ENCODE results near the gene CYB5R3.

The CYB5R3 gene

DNA sequence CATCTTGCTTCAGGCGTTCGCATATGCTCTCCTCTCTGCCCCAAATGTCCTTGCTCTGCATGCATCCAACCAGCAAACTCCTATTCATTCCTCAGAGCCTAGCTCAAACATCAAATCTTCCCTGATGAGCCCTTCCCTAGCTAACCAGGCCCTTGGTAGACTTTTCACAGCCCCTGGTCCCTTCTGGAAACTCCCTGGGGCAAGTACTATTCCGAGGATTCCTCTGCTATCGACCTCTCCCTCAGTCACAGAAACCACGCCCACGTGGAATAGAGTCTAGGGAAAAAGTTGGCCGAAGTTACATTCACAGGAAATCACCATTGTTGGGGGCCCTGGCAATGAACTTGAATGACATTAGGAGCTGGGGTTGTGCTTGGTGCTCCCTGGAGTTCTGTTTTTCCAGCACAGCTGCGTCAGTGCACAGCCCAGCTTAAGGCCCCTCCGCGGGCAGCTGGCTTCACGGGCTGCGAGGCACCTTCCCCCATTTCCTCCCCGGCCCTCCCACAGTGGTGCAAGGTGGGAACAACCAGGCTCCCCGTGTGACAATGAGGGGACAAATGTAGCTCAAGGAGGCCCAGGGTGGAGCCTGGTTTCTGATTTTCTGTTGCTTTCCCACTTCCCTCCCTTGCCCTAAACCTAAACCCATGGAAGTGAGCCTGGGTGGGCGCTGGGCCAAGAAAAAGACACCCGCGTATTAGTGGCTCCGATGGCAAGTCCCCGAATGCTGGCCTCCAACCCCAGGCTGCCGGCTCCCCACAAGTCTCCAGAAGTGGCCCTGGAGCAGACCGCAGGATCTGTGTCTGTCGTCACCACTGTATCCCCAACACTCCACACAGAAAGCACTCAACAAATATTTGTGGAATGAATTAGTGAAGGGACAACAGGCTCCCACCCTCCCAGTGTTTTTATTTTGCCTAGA is 4.5 kb downstream of the CYB5R3 start:
- TF ChIP-seq CTCF (IDR thresholded peaks at IDR 0.05; ENCODE audit: low read depth, low read length, missing control alignments): no peak
- H3K4me3 ChIP-seq (ENCODE audit: low read depth, low read length): no peak overlapping the region
- DNase-seq (ENCODE audit: low read depth): no peak

DNA sequence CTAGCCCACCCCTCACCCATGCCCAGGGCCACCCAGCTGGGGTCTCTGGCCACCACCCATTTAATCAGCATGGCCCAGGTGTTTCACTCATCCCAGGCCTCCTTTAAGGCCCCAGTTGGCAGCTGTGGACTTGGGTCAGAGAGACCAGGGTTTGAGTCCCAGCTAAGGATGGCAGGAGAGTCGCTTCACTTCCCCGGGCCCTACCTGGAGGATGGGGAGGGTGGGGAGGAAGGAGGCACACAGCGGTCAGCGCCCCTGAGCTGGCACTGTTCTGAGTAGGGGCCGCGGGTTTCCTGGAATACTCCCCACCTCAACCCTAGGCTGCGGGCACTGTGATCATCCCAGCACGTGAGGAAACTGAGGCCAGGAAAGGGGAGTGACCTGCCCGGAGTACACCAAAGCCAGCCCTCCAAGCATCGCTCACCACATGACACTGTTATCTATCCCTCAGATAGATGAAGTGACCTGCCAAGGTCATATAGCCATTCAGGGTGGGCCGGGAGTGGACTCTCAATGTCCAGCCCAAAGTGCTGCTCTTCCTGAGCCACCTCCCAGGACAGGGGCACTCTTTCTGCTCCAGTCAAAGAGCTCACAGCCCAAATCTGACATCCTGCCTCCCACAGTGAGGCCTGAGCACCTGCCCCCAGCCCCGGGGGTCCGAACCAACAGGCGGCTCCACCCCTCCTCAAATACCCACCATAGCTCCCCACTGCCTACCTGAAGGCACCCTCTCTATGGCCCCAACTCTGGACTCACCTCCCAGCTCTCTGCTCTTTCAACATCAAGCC is 5.4 kb downstream of the CYB5R3 start:
- no peak for DNase-seq (ENCODE audit: low read depth)
- TF ChIP-seq CTCF (IDR thresholded peaks at IDR 0.05; ENCODE audit: low read depth, low read length, missing control alignments): no peak
- H3K4me3 ChIP-seq (ENCODE audit: low read depth, low read length): no peak overlapping the region

GRCh38 chr22:42642806-42643633 is 6.2 kb downstream of the CYB5R3 start:
- TF ChIP-seq CTCF (IDR thresholded peaks at IDR 0.05; ENCODE audit: low read depth, low read length, missing control alignments): no peak
- no peak overlapping the region for H3K4me3 ChIP-seq (ENCODE audit: low read depth, low read length)
- no peak for DNase-seq (ENCODE audit: low read depth)

DNA sequence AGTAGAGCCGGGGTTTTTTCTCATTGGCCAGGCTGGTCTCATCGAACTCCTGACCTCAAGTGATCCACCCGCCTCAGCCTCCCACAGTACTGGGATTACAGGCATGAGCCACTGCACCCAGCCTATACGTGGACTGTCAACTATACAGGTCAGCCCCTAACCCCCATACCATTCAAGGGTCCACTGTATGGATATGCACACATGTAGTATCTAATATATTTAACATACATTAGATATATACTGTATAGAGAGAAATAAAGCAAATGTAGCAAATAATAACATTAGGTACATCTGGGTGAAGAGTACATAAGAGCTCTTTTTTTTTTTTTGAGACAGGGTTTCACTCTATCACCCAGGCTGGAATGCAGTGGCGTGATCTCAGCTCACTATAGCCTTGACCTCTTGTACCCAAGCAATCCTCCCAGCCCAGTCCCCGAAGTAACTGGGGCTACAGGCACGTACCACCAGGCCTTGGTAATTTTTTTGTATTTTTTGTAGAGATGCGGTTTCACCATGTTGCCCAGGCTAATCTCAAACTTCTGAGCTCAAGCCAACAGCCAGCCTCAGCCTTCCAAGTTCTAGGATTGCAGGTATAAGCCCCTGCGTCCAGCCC is 7.3 kb downstream of the CYB5R3 start:
- no peak for TF ChIP-seq CTCF (IDR thresholded peaks at IDR 0.05; ENCODE audit: low read depth, low read length, missing control alignments)

GRCh38 chr22:42639541-42640241 is 9.5 kb downstream of the CYB5R3 start:
- H3K4me3 ChIP-seq (ENCODE audit: low read depth, low read length): no peak overlapping the region
- no peak for DNase-seq (ENCODE audit: low read depth)
- TF ChIP-seq CTCF (IDR thresholded peaks at IDR 0.05; ENCODE audit: low read depth, low read length, missing control alignments): no peak

More for the DNA sequence above, 7.3 kb downstream of the CYB5R3 start:
- DNase-seq (ENCODE audit: low read depth): no peak
- H3K4me3 ChIP-seq (ENCODE audit: low read depth, low read length): no peak overlapping the region

- H3K4me3 ChIP-seq (ENCODE audit: low read depth, low read length): no peak overlapping the region
- DNase-seq (ENCODE audit: low read depth): no peak
- TF ChIP-seq CTCF (IDR thresholded peaks at IDR 0.05; ENCODE audit: low read depth, low read length, missing control alignments): peak; percentile 4
These were observed 11.6 kb downstream of the CYB5R3 start for GRCh38 chr22:42637555-42637954.
